IMR-90 (cell line): ENCODE measurements around the gene SLC48A1. TPM values are rescaled to one million over a fixed set of nuclear protein-coding genes. Genes with fewer than 3 reads are reported as not detected.

ENCODE experiments used
- ATAC-seq: fragments of 200-7000 bp; cut with Tn5 transposase; 2 replicates; pipeline ENCODE4 v1.9.1; 2020; ENCODE audit warnings: low read depth, mild to moderate bottlenecking, moderate library complexity
- BruUV-seq: library from RNA; stranded (reverse); fragments of 400-500 nt; replicated peaks from 2 replicates; lab custom pipeline; 2021; lab: Mats Ljungman, UMichigan
- CTCF ChIA-PET: fragments of 300-600 bp; formaldehyde crosslinking; extraction: SDS; loops from one replicate; lab custom pipeline; 2021; ENCODE audit warnings: antibody characterized with exemption; lab: Yijun Ruan, JAX
- POLR2A ChIA-PET: fragments of 300-600 bp; sonication (Branson Sonifier 250); formaldehyde crosslinking; loops from one replicate; lab custom pipeline; 2022; ENCODE audit warnings: antibody characterized with exemption; ENCODE audit not compliant: unreplicated experiment; lab: Charles Lee
- DNase-seq: peaks from one replicate; pipeline ENCODE4 v3.0.0; 2013
- H2AFZ ChIP-seq: replicated peaks from 2 replicates; pipeline ENCODE3; 2013; ENCODE audit warnings: low read length, mild to moderate bottlenecking; ENCODE audit not compliant: poor library complexity
- H2AK5ac ChIP-seq: 2 replicates; pipeline ENCODE4 v1.6.1; 2013; ENCODE audit warnings: low read depth, low read length, inconsistent platforms
- H2AK9ac ChIP-seq: replicated peaks from 2 replicates; pipeline ENCODE3; 2013; ENCODE audit warnings: mild to moderate bottlenecking, low read depth, low read length, moderate library complexity; ENCODE audit not compliant: poor library complexity
- H2BK120ac ChIP-seq: 2 replicates; pipeline ENCODE4 v1.6.1; 2013; ENCODE audit warnings: low read depth, low read length, inconsistent platforms
- H2BK15ac ChIP-seq: 3 replicates; pipeline ENCODE4 v1.6.1; 2013; ENCODE audit warnings: low read depth, low read length, inconsistent platforms
- H2BK20ac ChIP-seq: 2 replicates; pipeline ENCODE4 v1.6.1; 2013; ENCODE audit warnings: low read depth, mild to moderate bottlenecking, inconsistent platforms, low read length, moderate library complexity
- H2BK5ac ChIP-seq: 2 replicates; pipeline ENCODE4 v1.6.1; 2013; ENCODE audit warnings: mild to moderate bottlenecking, low read depth, low read length, inconsistent platforms; ENCODE audit not compliant: poor library complexity, severe bottlenecking
- H3K14ac ChIP-seq: replicated peaks from 2 replicates; pipeline ENCODE4 v1.6.1; 2013; ENCODE audit warnings: low read depth, low read length, inconsistent platforms
- H3K18ac ChIP-seq: 2 replicates; pipeline ENCODE4 v1.6.1; 2013; ENCODE audit warnings: low read depth, low read length, control low read depth
- H3K23ac ChIP-seq: 2 replicates; pipeline ENCODE4 v1.6.1; 2013; ENCODE audit warnings: low read depth, low read length, inconsistent platforms
- H3K27ac ChIP-seq: 2 replicates; pipeline ENCODE4 v1.5.1; 2013; ENCODE audit warnings: mild to moderate bottlenecking, control low read depth, low read length; ENCODE audit not compliant: insufficient read depth
- H3K27me3 ChIP-seq: 2 replicates; pipeline ENCODE4 v1.6.1; 2013; ENCODE audit warnings: low read length; ENCODE audit not compliant: control insufficient read depth, insufficient read depth
- H3K36me3 ChIP-seq: 2 replicates; pipeline ENCODE4 v1.6.1; 2013; ENCODE audit warnings: low read length, mixed read lengths; ENCODE audit not compliant: control insufficient read depth, insufficient read depth
- H3K4ac ChIP-seq: 2 replicates; pipeline ENCODE4 v1.6.1; 2013; ENCODE audit warnings: low read depth, low read length, inconsistent platforms
- H3K4me1 ChIP-seq: 2 replicates; pipeline ENCODE4 v1.6.1; 2013; ENCODE audit warnings: low read length, mixed read lengths; ENCODE audit not compliant: control insufficient read depth, insufficient read depth
- H3K4me2 ChIP-seq: 2 replicates; pipeline ENCODE4 v1.6.1; 2013; ENCODE audit warnings: low read depth, mild to moderate bottlenecking, control low read depth, low read length, moderate library complexity
- H3K4me3 ChIP-seq: 2 replicates; pipeline ENCODE4 v1.5.1; 2013; ENCODE audit warnings: low read depth, mild to moderate bottlenecking, control low read depth, low read length, moderate library complexity; ENCODE audit not compliant: insufficient read depth
- H3K56ac ChIP-seq: 2 replicates; pipeline ENCODE4 v1.6.1; 2013; ENCODE audit warnings: low read length, inconsistent platforms; ENCODE audit not compliant: insufficient read depth; ENCODE audit errors: extremely low read depth
- H3K79me1 ChIP-seq, 2 experiments: 2 replicates each; pipeline ENCODE4 v1.6.1; 2013; ENCODE audit warnings: low read length in 2 of 2, inconsistent platforms in 1 of 2, low read depth in 1 of 2
- H3K9ac ChIP-seq: 2 replicates; pipeline ENCODE4 v1.6.1; 2013; ENCODE audit warnings: low read depth, low read length, control low read depth
- H3K9me1 ChIP-seq: 2 replicates; pipeline ENCODE4 v1.6.1; 2013; ENCODE audit warnings: low read length, inconsistent platforms; ENCODE audit not compliant: insufficient read depth
- H3K9me3 ChIP-seq: 2 replicates; pipeline ENCODE4 v1.6.1; 2013; ENCODE audit warnings: low read length; ENCODE audit not compliant: control insufficient read depth, insufficient read depth
- H4K20me1 ChIP-seq: 2 replicates; pipeline ENCODE4 v1.6.1; 2013; ENCODE audit warnings: low read length, inconsistent platforms; ENCODE audit not compliant: insufficient read depth
- H4K5ac ChIP-seq: 2 replicates; pipeline ENCODE4 v1.6.1; 2013; ENCODE audit warnings: mild to moderate bottlenecking, low read depth, low read length, control low read depth
- H4K8ac ChIP-seq, 2 experiments: 2 replicates each; pipeline ENCODE4 v1.6.1; 2013; ENCODE audit warnings: low read depth in 2 of 2, low read length in 2 of 2, control low read depth in 1 of 2, inconsistent platforms in 1 of 2
- H4K91ac ChIP-seq: 2 replicates; pipeline ENCODE4 v1.6.1; 2013; ENCODE audit warnings: low read depth, low read length, inconsistent platforms; ENCODE audit not compliant: insufficient read depth
- BHLHE40 ChIP-seq: fragments of 150-350 bp; IDR thresholded peaks from 2 replicates; pipeline ENCODE4 v1.6.1; 2016; ENCODE audit warnings: mild to moderate bottlenecking, low read depth, low read length
- CEBPB ChIP-seq: IDR thresholded peaks from 2 replicates; pipeline ENCODE4 v1.6.1; 2012; ENCODE audit warnings: low read depth, low read length, improper control_type of control experiment
- CHD1 ChIP-seq: IDR thresholded peaks from 2 replicates; pipeline ENCODE4 v1.6.1; 2012; ENCODE audit warnings: low read depth, low read length, improper control_type of control experiment
- FOS ChIP-seq: fragments of 150-350 bp; IDR thresholded peaks from 2 replicates; pipeline ENCODE4 v1.6.1; 2016; ENCODE audit warnings: low read depth, low read length
- MAZ ChIP-seq: IDR thresholded peaks from 2 replicates; pipeline ENCODE4 v1.6.1; 2012; ENCODE audit warnings: low read depth, mild to moderate bottlenecking, low read length, improper control_type of control experiment, moderate library complexity, borderline replicate concordance
- MXI1 ChIP-seq: IDR thresholded peaks from 2 replicates; pipeline ENCODE4 v1.6.1; 2012; ENCODE audit warnings: low read depth, mild to moderate bottlenecking, low read length, moderate library complexity, borderline replicate concordance
- NFE2L2 ChIP-seq: fragments of 150-350 bp; IDR thresholded peaks from 2 replicates; pipeline ENCODE4 v1.6.1; 2016; ENCODE audit warnings: low read depth, mild to moderate bottlenecking, low read length
- POLR2A ChIP-seq: IDR thresholded peaks from 2 replicates; pipeline ENCODE4 v1.6.1; 2012; ENCODE audit warnings: mild to moderate bottlenecking, low read depth, low read length
- RAD21 ChIP-seq: IDR thresholded peaks from 2 replicates; pipeline ENCODE4 v1.6.1; 2012; ENCODE audit warnings: low read length, improper control_type of control experiment
- RCOR1 ChIP-seq: IDR thresholded peaks from 2 replicates; pipeline ENCODE4 v1.6.1; 2012; ENCODE audit warnings: mild to moderate bottlenecking, low read length, improper control_type of control experiment; ENCODE audit not compliant: insufficient replicate concordance
- SMC3 ChIP-seq: fragments of 150-350 bp; IDR thresholded peaks from 2 replicates; pipeline ENCODE4 v1.6.1; 2016; ENCODE audit warnings: low read depth, mild to moderate bottlenecking, antibody characterized with exemption, low read length, moderate library complexity
- WGBS, 2 experiments: methylation state at CpG; one replicate each; pipeline versions ENCODE4 v1.1.5 to v1.1.7; 2013; ENCODE audit warnings: missing lambda C conversion rate in 2 of 2; ENCODE audit not compliant: insufficient read length in 1 of 2; ENCODE audit errors: extremely low coverage in 2 of 2; 5-methylcytosine and 5-hydroxymethylcytosine counted together
- dilution Hi-C: fragments of 300-500 bp; cut with HindIII; formaldehyde crosslinking; loops from one replicate; pipeline ENCODE4 v1.14.3; 2018; ENCODE audit warnings: low sequenced_read_pairs; ENCODE audit not compliant: unreplicated experiment
- in situ Hi-C: fragments of 300-500 bp; cut with MboI; formaldehyde crosslinking; loops from 3 replicates; pipeline ENCODE4 v1.14.3; 2019; ENCODE audit warnings: low sequenced_read_pairs, inconsistent platforms, mixed read lengths
- intact Hi-C: fragments of 100-400 bp; cut with micrococcal nuclease; formaldehyde crosslinking; loops from 2 replicates; pipeline ENCODE4 v1.10.0; 2022
- polyA plus RNA-seq, 3 experiments: library from polyadenylated mRNA; depleted of rRNA; stranded (reverse); fragments of >200 nt; gene quantifications; 2 replicates each; pipeline ENCODE4 v1.2.3, GENCODE V29; 2012; ENCODE audit warnings: low replicate concordance in 1 of 3
- total RNA-seq: library from RNA; depleted of rRNA; stranded (reverse); fragments of >200 nt; gene quantifications from 2 replicates; pipeline ENCODE4 v1.2.3, GENCODE V29; 2012
- TF ChIP-seq, protein P1 (sequence below): fragments of 150-350 bp; IDR thresholded peaks from 2 replicates; pipeline ENCODE4 v1.6.1; 2016; ENCODE audit warnings: low read depth, mild to moderate bottlenecking, low read length, moderate library complexity, borderline replicate concordance
- TF ChIP-seq, protein P2 (sequence below): conservative IDR thresholded peaks from 2 replicates; pipeline ENCODE4 v1.5.1; 2012; ENCODE audit warnings: mild to moderate bottlenecking, low read depth, low read length, improper control_type of control experiment

SLC48A1 gene
- total and polyA plus RNA-seq, 2 of the 4 experiments (the other 2 are of a cell fraction), result 4.8 to 5.9 TPM

DNA sequence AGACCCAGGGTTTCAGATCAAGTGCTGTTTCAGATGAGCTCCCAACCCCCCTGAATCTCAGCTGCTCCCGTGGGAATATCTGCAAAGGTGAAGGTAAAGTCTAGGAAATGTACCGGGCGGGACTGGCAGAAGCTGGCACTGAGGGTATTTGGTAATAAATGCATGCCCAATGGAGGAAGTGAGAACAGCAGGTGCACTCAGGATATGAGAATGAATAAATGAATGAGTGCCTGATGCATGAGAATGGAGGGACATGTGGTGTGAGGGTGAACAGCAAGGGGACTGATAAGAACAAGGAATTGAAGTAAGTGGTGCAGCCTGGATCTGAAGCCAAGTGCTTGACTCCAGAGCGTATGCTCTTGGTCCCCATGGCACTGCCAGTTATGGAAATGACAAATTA lies 25.9 kb upstream of the SLC48A1 start:
- Histone ChIP-seq H2AFZ (no peak overlapping the region), H2AK9ac (no peak overlapping the region), H3K27ac (no peak overlapping the region), H3K23ac (no peak overlapping the region), H2AK5ac (no peak overlapping the region), H3K14ac (no peak overlapping the region), H3K79me1 (no peaks in the 10 kb centered on the region), H4K8ac (no peak overlapping the region), H3K9me3 (no peaks in the 10 kb centered on the region), H3K4ac (no peak overlapping the region), H3K36me3 (no peaks in the 10 kb centered on the region), H3K56ac (no peak overlapping the region), H2BK20ac (no peak overlapping the region), H2BK5ac (no peak overlapping the region), H3K4me3 (no peak overlapping the region), H4K20me1 (no peaks in the 10 kb centered on the region), H2BK120ac (no peak overlapping the region), H3K27me3 (peaks cover 32% of the 10 kb centered on the region), H4K5ac (no peak overlapping the region), H3K4me1 (peaks cover 2% of the 10 kb centered on the region; the same call in 1 of the 2 replicates), H3K9ac (no peak overlapping the region), H3K4me2 (no peak overlapping the region), H4K91ac (no peak overlapping the region), H3K18ac (no peak overlapping the region), H3K9me1 (peaks cover 3% of the 10 kb centered on the region; the same call in 1 of the 2 replicates), H2BK15ac (no peak overlapping the region)
- no peak for DNase-seq
- dilution Hi-C loops, result no loop called here
- ChIA-PET POLR2A (no interaction called here), CTCF (no interaction called here)
- ATAC-seq, result no peak
- TF ChIP-seq CHD1 (no peak), MXI1 (no peak), RCOR1 (no peak), BHLHE40 (no peak), CEBPB (no peak), RAD21 (no peak), FOS (no peak), SMC3 (no peak), NFE2L2 (no peak), POLR2A (no peak), MAZ (no peak)
- TF ChIP-seq, protein P1, sequence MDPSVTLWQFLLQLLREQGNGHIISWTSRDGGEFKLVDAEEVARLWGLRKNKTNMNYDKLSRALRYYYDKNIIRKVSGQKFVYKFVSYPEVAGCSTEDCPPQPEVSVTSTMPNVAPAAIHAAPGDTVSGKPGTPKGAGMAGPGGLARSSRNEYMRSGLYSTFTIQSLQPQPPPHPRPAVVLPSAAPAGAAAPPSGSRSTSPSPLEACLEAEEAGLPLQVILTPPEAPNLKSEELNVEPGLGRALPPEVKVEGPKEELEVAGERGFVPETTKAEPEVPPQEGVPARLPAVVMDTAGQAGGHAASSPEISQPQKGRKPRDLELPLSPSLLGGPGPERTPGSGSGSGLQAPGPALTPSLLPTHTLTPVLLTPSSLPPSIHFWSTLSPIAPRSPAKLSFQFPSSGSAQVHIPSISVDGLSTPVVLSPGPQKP, result no peak
- TF ChIP-seq, protein P2, sequence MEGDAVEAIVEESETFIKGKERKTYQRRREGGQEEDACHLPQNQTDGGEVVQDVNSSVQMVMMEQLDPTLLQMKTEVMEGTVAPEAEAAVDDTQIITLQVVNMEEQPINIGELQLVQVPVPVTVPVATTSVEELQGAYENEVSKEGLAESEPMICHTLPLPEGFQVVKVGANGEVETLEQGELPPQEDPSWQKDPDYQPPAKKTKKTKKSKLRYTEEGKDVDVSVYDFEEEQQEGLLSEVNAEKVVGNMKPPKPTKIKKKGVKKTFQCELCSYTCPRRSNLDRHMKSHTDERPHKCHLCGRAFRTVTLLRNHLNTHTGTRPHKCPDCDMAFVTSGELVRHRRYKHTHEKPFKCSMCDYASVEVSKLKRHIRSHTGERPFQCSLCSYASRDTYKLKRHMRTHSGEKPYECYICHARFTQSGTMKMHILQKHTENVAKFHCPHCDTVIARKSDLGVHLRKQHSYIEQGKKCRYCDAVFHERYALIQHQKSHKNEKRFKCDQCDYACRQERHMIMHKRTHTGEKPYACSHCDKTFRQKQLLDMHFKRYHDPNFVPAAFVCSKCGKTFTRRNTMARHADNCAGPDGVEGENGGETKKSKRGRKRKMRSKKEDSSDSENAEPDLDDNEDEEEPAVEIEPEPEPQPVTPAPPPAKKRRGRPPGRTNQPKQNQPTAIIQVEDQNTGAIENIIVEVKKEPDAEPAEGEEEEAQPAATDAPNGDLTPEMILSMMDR, result no peak
- BruUV-seq, result no TSS peak
- in situ Hi-C loops, result loop anchor here (10.0 kb wide), 1 partner anchor 88 kb away; no protein-coding TSS in a partner anchor
- 94% methylated on average over 3 of the region's 4 CpGs; no CpG with 5 or more reads in 1 of the 2 experiments for WGBS, 2 experiments
- intact Hi-C loops, result no loop called here
